HG03159 (cell line): ENCODE data around the gene PTPRN2.

Experiments
- ATAC-seq: cut with Tn5 transposase; IDR thresholded peaks from one replicate; pipeline ENCODE4 v1.9.1; 2021; ENCODE audit warnings: mild to moderate bottlenecking, moderate library complexity; ENCODE audit not compliant: unreplicated experiment

PTPRN2 gene

DNA sequence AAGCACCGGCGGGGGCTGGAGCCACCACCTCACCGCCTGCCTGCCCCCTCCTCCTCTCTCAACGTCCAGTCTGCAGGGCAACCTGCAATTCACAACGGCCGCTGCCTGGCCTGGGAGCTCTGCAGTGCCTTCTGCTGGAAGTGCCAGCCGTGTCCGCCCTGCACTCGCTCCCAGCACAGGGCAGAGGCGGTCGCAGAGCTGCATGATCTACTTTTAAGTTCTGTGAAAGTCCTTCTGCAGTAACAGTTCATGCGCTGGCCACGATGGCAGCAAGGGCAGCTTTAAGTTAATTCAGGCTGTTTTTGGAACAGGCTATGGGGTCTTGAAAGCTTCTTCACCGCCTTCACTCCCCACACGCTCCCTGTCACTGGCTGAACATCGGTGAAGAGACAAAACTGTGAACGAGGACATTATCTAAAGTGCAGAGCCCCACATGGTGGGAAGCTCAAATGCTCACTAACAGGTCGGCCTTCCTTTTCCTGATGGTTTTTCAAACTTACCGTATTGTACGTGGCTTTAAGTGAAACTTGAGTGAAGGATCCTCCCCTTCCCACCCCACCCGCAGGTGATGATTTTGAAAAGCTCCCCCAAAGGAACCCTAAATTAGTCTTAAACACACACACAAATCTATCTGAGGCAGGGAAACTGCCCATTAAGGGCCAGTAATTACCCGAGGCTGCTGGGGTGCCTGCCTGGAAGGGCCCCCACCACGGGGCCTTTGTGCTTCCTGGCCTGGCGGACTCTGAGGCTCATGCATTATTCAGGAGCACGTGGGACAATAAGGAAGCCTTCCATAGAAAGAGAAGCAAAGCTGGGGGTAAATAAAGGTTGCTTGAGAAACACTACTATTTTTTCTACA, 746.5 kb downstream of the PTPRN2 start:
- no peak for ATAC-seq

DNA sequence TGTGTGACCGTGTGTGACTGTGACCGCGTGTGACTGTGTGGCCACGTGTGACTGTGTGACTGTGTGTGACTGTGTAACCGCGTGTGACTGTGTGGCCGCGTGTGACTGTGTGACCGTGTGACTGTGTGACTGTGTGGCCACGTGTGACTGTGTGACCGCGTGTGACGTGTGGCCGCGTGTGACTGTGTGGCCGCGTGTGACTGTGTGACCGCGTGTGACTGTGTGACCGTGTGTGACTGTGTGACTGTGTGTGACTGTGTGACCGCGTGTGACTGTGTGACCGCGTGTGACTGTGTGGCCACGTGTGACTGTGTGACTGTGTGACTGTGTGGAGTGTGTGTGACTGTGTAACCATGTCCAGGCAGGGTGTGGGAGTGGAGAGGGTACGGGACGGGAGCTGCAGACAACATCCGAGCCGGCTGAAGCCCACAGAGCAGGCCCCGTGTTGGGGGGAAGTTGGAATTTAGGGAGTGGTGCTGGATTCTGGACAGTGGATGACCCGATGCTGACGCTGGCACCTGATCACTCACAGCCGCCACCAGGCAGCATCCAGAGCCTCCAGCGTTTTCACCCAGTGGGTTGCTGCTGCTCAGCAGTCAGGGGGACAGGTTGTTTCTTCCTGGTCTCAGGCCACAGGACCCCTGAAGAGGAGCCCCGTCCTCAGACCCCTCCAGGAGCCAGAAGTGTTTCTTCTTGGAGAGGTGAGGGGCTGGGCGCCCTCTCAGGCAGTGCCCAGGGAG, 747.3 kb downstream of the PTPRN2 start:
- ATAC-seq = no peak

DNA sequence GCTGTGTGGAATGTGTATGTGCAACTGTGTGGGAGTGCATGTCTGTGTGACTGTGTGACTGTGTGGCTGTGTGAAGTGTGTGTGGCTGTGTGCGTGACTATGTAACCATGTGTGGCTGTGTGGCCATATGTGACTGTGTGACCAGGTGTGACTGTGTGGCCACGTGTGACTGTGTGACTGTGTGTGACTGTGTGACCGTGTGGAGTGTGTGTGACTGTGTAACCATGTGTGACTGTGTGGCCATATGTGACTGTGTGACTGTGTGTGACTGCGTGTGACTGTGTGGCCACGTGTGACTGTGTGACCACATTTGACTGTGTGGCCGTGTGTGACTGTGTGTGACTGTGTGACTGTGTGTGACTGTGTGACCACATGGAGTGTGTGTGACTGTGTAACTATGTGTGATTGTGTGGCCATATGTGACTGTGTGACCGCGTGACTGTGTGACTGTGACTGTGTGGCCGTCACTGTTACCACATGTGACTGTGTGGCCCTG, 747.9 kb downstream of the PTPRN2 start:
- no peak for ATAC-seq

DNA sequence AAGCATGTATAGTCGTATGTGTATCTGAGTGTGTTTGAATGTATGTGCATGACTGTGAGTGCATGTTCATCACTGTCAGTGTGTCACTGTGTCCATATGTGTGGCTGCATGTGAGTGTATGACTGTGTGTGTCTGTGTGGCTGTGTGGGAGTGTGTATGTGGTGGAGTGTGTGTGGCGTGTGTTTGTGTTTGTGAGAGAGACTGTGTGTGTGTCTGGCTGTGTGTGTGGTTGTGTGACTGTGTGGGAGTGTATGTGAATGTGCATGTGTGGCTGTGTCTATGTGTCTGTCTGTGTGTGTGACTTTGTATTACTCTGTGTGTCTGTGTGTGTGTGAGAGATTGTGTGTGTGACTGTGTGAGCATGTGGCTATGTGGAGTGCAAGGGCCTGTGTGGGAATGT, 748.4 kb downstream of the PTPRN2 start:
- ATAC-seq = no peak

DNA sequence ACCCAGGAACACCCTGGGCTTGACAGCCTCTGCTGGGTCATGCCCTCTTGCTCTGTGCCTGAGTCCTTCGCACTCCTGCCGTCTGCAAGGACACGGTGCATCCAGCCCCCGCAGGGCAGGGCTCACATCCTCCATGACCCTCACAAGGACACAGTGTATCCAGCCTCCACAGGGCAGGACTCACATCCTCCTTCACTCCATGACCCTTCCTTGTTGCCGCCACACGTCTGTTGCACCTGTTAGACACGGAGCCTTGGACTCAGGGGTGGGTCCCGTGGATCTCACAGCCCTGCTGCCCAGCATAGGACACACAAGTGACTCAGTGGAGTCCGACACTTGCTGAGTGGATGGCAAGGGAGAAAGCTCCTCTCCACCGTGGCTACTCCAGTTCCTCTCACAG, 750.1 kb downstream of the PTPRN2 start:
- ATAC-seq = no peak

DNA sequence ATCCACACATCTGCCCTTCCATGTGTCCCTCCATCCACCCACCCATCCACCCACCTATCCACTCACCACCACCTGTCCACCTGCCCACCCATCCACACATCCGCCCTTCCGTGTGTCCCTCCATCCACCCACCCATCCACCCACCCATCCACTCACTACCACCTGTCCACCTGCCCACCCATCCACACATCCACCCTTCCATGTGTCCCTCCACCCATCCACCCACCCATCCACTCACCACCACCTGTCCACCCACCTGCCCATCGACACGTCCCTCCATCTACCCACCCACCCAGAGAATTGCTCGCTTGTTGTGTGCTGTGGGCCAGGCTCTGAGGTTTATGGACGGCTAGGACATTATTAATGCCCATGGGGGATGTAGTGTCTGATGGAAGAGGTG, 750.6 kb downstream of the PTPRN2 start:
- ATAC-seq = no peak

DNA sequence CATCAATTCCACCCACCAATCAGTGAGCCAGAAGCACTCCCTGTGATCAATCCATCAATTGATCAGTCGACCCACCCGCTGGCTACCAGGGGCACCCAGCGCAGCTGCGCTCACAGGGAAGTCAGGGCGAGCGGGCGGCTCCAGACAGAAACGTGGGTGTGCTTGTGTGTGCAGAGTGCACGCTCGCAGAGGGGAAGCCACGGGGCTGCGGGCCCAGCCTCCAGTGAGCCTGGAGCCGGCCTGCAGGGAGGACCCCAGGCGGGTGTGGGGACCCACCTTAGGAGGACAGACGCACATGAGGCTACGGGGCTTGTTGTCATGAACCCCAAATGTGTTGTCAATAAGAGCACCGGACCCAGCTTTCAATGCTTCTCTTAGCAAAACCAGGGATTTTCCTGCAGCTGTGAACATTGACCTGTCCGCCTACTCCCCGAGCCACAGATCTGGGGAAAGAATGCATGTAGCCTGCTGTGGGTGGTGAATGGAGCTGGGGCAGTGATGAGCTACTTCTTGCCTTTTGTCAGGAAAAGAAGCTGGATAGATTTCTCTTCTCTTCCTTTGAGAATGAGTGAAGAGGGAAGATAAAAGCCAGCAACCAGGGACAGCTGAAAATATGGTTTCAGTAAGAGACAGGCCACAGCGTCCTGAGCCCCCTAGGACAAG, 753.0 kb downstream of the PTPRN2 start:
- no peak for ATAC-seq

DNA sequence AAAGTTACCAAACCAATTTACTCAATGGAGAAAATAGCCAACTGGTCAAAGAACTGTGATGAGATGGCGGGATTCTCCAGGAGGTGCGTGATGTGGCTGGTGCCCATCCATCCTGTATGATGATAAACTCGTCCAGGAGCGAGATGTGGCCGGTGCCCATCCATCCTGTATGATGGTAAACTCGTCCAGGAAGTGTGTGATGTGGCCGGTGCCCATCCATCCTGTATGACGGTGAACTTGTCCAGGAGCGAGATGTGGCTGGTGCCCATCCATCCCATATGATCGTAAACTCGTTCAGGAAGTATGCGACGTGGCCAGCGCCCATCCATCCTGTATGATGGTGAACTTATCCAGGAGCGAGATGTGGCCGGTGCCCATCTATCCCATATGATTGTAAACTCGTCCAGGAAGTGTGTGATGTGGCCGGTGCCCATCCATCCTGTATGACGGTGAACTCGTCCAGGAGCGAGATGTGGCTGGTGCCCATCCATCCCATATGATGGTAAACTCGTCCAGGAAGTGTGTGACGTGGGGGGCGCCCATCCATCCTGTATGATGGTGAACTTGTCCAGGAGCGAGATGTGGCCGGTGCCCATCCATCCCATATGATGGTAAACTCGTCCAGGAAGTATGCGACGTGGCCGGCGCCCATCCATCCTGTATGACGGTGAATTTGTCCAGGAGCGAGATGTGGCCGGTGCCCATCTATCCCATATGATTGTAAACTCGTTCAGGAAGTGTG, 754.6 kb downstream of the PTPRN2 start:
- ATAC-seq = no peak

DNA sequence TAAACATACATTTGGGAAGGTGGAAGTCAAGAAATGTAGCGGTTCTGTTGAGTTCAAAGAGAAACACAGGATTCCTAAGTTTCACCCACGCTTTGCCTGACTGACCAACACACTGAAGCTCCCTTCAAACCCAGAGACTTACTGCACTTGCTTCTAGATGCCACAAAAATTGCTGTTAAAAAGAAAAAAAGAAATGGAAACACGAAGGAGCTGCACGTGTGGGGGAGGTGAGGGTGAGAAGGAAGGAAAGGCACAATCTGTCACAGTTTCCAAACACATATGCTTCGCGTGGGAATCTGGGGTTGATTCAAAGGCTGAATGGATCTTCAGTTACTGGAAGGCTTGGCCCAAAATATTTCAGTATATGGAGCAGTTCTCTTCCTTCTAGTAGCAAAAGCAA, 755.2 kb downstream of the PTPRN2 start:
- ATAC-seq = no peak

DNA sequence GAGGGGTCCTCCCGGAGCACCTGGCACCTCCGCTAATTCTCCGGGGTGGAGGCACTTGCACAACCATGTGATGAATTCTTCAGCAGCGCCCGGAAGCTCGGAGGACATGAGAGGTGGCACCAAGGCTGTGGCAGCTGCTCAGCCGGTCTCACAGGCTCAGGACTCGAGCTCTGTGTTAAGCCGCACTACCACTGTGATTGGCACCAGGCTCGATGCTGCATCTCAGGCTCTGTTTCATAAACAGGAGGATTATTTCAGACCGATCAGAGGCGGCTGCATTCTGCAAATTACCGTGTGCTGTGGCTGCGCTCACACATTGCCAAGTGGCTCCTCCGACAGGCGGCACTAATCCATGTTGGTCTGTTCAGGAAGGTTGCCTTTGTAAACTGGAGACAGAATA, 755.6 kb downstream of the PTPRN2 start:
- ATAC-seq = no peak

DNA sequence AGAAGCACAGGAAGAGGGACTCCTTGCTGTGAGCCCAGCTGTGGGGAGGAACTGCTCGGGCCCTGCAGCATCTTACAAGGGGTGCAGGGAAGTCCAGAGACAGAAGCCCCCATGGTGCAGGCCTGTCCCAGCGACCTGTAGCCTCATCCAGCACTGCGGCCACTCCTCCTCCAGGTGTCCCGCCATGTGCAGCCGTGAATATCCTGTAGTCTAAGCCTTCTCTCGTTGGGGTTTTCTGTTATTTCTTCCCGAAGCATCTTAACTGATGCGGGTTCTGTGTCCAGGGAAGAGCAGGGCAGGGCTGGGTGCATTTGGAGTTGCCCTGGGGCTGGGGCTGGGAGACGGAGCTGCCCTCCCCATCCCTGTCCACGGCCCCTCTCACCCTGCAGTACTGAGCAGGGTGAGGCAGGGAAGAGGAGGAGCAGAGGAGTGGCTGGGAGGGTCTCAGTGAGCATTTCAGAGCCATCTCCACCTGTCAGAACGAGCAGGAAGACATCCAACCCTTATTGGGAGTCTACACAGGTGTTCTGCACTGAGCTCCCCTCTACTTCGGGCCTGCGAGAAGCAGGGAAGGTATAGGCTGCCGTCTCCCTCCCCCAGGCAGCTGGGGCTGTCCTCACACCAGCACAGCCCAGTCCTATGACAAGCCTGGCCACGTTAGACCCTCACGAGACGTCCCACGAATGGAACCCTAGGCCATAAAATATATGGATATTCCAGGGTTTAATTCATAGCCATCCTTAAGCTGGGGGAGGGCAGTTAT, 756.3 kb downstream of the PTPRN2 start:
- ATAC-seq = no peak

DNA sequence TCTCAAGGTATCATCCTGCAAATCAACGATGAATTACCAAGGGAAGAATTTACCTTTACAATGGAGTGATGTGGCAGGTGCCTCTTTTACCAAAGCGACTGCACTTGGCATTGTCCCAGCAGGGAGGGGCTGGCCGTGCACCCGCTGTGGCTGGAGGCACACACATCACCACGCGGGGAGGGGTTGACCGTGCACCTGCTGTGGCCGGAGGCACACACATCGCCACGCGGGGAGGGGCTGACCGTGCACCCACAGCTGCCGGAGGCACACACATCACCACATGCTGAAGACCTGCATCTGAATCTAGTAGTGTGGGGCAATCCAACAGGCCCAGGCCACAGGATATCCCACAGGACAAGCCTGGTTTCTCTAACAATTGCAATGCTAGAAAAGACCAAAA, 757.3 kb downstream of the PTPRN2 start:
- no peak for ATAC-seq

DNA sequence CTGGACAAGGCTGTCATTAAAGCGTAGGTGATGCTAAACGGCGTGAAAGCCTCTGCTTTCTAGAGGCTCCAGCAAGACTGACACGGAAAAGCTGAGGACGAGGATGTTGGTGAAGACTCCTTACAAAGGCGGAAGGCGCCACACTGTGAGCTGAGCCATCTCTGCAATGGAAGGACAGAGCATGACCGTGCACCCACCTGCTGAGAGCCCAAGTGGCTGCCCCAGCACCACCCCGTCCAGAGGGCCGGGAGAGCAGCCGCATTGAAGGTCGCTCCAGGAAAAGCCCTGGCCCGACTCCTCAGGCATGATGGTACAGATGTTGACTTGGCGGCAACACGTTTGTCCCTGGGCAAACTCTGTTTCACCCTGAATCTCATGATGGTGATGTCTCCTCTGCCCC, 758.1 kb downstream of the PTPRN2 start:
- ATAC-seq = no peak

DNA sequence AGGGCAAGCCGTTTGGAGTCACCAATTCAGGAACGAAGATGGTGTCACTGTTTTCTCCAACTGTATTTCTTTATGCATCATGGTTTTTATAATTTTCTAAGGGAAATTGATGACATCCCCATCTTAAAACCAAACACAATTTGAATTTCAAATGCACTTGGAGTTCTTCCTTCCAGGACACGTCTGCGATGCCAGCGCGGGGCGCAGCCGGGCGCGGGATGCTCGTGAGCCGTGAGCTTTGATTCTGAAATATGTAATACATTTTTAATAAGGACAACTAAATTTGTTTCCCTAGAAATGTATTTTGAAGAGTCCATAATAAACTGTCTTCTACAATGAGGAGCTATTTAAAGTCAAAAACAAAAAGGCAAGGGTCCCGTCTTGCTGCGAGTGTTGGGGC, 758.7 kb downstream of the PTPRN2 start:
- no peak for ATAC-seq

DNA sequence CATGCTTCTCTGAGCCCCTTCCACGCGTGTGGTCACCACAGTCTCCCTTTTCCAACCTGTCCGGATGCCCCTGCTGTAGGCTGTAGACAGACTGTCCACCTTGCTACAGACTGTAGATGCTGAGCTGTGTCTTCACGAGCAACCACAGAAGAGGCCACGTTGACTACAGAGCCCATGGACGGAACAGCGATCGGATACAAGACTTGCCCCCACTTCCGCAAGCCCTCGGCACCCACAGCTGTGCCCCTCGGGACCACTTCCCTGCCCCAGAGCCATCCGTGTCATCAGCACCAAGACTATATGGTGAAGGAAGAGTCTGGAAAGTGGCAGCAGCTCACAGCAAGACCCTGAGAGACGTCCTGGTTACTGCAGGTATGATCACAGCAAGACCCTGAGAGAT, 759.4 kb downstream of the PTPRN2 start:
- ATAC-seq = no peak

DNA sequence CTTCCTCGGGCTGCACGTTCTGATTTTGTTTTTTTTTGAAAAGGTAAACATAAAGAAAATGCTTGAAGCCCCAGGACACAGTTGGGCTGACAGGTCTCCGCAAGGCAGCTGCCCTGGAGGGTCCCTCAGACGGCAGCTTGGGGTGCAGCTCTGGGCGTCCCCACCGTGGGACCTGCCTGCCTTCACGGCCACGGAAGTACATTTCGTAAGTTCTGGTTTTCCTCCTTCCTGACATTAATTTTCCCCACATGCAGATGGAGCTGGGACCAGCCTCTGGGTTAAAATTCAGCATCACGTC, 759.8 kb downstream of the PTPRN2 start:
- ATAC-seq = no peak

DNA sequence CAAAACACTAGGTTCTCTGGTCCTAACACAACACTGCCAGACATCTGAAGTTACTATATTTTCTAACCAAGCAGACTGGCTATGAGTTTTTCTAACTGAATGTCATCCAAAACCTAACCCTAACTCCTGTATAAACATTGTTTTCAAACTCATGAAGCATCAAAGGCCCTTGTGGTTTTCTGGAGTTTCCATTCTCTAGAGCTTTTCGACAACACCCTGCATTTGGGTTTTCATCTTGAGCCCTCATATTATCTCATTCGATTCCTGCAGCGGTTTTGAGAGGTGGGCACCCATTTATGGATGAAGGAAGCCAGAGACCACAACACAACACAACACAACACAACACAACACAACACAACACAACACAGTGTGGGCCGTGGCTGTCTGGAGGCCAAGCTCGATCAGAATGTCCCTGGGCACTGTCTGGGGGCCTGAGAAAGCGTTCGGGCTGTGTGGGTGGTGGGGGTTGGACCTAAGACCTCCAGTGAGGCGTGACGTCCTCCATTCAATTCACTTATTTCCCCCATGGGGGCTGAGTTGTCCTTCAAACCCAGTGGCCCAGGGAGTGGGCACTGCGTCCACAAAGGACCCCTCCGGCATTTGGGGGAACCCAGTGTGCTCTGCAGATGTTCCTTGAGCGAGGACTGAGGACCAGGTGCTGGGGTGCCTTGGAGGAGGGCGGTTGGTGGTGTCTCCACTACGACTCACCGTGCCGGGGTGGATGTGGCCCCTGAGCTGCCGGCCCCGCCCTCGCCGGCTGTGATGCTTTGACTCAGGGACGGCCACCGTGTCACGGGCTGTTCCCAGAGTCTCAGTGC, 760.4 kb downstream of the PTPRN2 start:
- no peak for ATAC-seq

DNA sequence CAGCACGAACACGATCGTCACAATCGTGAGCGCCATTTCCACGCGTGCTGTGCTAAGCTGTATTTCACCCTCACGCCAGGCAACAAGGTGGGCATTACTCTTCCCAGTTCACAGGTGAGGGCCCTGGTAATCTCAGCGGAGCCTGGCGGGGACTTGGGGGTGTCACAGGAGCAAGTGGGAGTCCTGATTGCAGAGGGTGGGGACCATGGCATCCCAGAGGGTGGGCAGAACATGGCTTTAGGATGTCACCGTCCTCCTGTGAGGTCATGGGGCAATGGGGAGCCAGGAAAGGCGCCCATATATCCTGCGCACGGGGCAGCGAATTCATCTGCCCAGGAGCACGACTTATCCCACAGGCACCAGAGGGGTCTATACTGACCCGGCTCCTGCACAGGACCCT, 761.1 kb downstream of the PTPRN2 start:
- ATAC-seq = no peak

DNA sequence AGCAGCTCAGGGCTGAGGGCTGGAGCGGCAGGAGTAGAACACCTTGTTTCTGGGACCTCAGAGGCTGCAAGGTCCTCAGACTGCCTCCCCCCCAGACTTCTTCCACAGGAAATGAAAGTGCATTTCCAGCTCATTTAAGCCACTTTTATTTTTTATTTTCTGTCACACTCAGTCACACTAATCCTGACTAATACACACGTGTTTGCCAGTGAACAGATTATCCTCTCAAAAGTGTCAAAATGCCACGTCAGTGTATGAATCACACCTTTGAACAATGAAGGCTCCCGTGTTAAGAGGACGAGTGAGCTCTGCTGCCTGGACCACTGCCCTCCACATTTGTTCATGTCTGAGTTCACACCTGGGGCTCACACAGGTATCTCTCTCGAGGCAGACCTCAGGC, 762.3 kb downstream of the PTPRN2 start:
- no peak for ATAC-seq

DNA sequence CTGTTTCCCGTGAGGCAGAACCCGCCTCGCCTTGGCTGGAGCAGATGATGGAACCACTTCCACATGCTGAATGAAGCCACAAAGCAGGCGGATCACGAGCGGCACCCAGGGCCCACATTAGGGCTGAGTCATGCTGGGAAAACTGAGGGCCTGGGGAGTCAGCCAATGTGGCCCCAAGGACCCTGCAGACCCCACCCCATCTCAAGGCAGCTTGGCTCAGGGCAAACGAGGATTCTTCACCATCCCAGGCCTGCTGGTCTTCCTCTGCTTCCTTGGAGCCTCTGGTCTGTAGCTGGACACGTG, 762.9 kb downstream of the PTPRN2 start:
- ATAC-seq = no peak
